K562 (cell line): ENCODE measurements around the gene MYOCD. TPM values are rescaled to one million over a fixed set of nuclear protein-coding genes. Genes with fewer than 3 reads are reported as not detected.

ENCODE experiments used
- POLR2AphosphoS2 ChIP-seq: IDR thresholded peaks from 2 replicates; pipeline ENCODE4 v1.6.1; 2012; ENCODE audit warnings: low read length, improper control_type of control experiment
- RAD21 ChIP-seq, 2 experiments: fragments of 250-450 bp in 1 of 2; fragments of 450-650 bp in 1 of 2; sonication (Bioruptor Pico) in 1 of 2; formaldehyde crosslinking in 1 of 2; IDR thresholded peaks in 1 of 2; conservative IDR thresholded peaks in 1 of 2; 2 replicates each; pipeline versions ENCODE4 v1.4.0 to v1.8.0; 2020 to 2022; ENCODE audit warnings: mild to moderate bottlenecking in 2 of 2, moderate library complexity in 1 of 2
- REST ChIP-seq, 2 experiments: fragments of 450-650 bp; formaldehyde crosslinking in 1 of 2; IDR thresholded peaks; 2 replicates each; pipeline versions ENCODE4 v1.4.0 to v1.6.1; 2014 to 2020; ENCODE audit warnings: mild to moderate bottlenecking in 2 of 2, borderline replicate concordance in 1 of 2, low read depth in 1 of 2
- polyA plus RNA-seq, 8 experiments: library from polyadenylated mRNA; depleted of rRNA in 4 of 8; stranded (reverse) in 5 of 8; unstranded in 3 of 8; fragments of >200 nt; fragmentation: Nextera tagmentation in 2 of 8; fragmentation: Illumina TruSeq in 1 of 8; extraction: Ambion mirVana in 2 of 8; extraction: Trizol in 1 of 8; gene quantifications; 2 replicates each; pipeline versions ENCODE4 v1.2.1 to v1.2.3, GENCODE V29; 2011 to 2014; ENCODE audit warnings: inconsistent platforms in 1 of 8, missing spikeins in 1 of 8
- total RNA-seq, 7 experiments: library from RNA; depleted of rRNA in 6 of 7; stranded (reverse); fragments of >200 nt in 6 of 7; fragmentation: Illumina TruSeq in 2 of 7; extraction: Trizol in 2 of 7; gene quantifications; 2 replicates each; pipeline versions ENCODE4 v1.2.1 to v1.2.3, GENCODE V29; 2011 to 2021; ENCODE audit warnings: low replicate concordance in 1 of 7

The MYOCD gene
- total and polyA plus RNA-seq, 9 of the 15 experiments (the other 6 are each of a cell fraction or from before 2014, with no cell fraction given) = not detected

- peak; percentile 22; the same call in 1 of the 2 replicates for TF ChIP-seq REST (IDR thresholded peaks at IDR 0.05; ENCODE audit: borderline replicate concordance)
- TF ChIP-seq REST (CRISPR knock-in tag; IDR thresholded peaks at IDR 0.05; ENCODE audit: low read depth) = no peak
- TF ChIP-seq POLR2AphosphoS2 = no peak
- peak in 1 of 2 experiments; percentile 43; a peak in 2 of 4 replicates for TF ChIP-seq RAD21 (CRISPR knock-in tag; conservative IDR thresholded peaks at IDR 0.05 in 1 of 2, IDR thresholded peaks at IDR 0.05 in 1 of 2)
Observed at GRCh38 chr17:12667299-12667958, 1.7 kb downstream of the MYOCD start (continued).
